Ecto neural progenitor cell (in vitro differentiated cells): Measurements from ENCODE around the gene DAND5.

Experiments
- DNase-seq: peaks from one replicate; pipeline ENCODE4 v3.0.0-alpha.2; 2018; ENCODE audit warnings: low spot score

The DAND5 gene

GRCh38 chr19:12994701-12995595, 25.6 kb downstream of the DAND5 start, which contains the start of gene NFIX:
Gene NFIX, plus strand, starts transcription at chr19:12995475. Its CDS starts 363 bp downstream, at chr19:12995838.
- peak; percentile 74 for DNase-seq

DNA sequence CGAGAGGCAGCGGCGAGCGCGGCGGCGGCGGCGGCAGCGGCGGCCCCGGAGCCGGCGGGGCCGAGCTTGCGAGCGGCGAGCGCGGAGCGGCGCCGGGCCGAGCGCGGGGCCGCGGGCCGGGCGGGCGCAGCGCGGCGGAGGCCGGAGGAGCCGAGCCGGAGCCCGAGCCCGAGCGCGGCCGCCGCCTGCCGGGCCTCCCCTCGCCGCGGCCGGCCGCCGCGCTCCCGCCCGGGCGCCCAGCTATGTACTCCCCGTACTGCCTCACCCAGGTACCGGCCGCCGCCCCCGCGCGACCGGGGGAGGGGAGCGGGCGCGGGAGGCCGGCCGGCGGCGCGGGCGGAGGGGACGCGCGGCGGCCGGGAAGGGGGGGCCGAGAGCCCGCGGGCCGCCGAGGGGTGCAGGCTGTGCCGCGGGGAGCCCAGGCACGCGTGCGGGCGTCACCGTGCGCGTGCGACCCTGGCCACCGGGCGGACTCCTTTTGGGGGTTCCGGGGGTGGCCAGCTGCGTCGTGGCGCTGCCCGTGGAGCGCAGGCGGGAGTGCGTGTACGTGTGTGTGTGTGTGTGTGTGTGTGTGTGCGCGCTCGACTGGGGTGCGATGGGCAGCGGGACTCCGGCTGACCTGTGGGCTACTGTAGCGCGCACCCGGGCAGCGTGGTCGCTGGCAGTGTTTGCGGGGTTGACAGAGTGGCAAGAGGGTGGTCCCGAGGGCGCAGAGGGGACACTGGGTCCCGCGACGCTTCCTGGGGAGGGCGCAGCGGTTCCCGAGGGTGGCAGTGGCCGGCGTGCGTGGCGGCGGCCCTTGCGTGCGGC, 26.4 kb downstream of the DAND5 start:
- no peak for DNase-seq

- DNase-seq, result peak; percentile 72
Observed at GRCh38 chr19:12996406-12997094, 27.2 kb downstream of the DAND5 start.

- no peak for DNase-seq
Observed at GRCh38 chr19:12997179-12997966, 28.0 kb downstream of the DAND5 start.

DNA sequence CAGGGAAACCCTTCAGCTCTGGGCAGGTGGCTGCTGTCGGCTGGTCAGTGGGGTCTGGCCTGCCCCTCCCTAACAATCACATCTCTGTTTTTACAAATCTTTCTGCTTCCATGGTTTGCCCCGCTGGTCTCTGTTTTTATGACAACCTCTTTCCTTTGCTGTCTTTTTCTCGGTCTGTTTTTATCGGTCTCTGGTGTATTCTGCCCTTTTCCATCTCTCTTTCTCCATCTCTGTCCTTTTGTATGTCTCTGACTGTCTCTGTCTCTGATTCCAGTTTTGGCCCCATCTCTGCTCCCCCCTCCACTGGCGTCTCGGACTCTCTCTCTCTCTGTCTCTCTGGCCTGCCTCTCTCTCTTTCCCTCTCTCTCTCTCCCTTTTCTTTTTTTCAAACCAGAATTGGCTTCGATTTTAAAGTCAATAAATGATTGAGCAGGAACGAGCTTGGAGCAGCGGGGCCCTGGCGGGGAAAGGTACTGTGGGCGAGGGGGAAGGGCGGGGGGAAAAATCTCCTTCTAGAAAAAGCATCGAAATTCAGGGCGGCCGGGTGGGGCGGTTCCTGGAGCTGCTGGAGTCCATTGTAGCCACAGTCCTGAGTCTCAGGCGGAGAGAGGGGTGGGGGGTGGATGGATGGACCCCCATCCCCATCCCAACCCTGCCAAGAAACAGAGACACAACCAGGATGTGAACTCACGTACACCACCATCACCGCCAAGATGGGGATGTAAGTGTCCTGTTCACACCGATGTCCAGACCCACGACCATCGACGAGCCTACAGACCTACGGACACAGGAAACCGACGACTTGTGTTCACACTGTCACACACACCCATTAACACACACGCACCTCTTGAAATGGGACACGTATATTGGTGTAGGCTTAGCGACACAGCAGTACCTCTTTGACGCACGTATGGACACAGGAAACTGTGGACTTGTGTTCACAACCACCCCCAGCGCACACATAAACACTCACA, 28.9 kb downstream of the DAND5 start:
- DNase-seq, result no peak

DNA sequence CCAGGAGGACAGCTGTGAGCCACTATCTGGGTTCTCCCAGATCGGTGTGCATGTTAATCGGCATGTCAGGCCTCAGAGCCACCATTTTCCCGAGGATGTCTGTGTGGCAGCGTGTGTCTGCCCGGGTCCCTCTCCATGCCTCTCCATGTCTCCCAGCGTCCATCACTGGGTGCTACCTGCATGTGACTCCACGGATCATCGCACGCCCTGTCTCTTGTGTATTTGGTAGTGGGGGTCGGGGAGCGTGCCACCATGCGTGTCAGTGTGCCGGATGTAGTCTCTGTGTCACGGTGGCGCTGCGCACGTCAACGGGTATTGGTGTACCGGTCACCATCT, 31.8 kb downstream of the DAND5 start:
- no peak for DNase-seq

- DNase-seq, result no peak
Observed at GRCh38 chr19:13001502-13002165, 32.3 kb downstream of the DAND5 start.

DNA sequence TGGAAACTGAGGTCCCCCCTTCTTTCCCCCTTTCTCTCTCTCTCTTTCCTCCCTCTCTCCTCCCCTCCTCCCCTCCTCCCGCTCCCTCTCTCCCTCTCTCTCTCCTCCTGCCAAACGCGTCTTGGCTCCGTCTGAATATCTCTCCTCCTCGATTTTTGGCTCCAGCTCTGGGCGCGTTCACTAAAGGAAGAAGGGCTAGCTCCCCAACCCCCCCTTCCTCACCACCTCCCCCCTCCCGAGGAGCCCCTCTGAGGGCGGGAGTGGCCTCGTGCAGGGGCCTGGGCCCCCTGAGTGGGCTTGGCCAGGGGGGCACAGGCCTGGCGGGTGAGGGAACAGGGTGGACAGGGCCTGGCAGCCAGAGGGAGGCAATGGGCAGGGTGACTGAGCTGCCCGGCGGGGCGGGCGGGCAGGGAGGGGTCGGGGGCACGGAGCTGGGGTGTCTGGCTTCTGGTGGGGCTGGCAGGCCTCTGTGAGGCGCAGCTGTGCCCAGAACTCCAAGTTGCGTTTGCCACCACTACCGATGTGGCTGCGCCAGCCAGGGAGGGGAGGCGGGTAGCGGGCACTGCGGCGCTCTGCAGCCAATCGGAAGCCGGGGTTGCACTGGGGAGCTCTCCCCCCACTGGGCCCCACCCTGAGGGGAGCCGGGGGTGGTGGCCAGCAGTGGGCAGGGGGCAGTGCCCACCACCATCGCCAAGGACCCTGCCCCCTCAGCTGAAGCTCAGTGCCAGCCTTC, 33.0 kb downstream of the DAND5 start:
- DNase-seq, result no peak

DNA sequence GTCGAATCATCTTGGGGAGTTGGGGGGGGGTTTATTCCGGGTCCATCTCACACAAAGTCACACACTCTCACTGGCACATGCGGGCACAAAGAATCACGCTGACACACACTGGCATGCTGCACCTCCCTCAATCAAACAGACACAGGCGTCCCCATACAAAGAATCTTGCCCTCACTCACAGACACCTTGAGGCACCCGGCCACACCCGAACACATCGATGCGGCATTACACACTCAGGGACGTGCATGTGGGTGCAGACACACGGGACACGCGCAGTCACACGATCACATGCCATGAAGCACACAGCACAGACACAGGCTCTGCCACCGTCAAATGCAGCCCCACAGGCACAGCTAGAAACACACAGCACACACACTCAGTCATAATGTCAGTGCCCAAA, 33.7 kb downstream of the DAND5 start:
- no peak for DNase-seq

GRCh38 chr19:13004273-13004672, 34.9 kb downstream of the DAND5 start:
- DNase-seq, result no peak

DNA sequence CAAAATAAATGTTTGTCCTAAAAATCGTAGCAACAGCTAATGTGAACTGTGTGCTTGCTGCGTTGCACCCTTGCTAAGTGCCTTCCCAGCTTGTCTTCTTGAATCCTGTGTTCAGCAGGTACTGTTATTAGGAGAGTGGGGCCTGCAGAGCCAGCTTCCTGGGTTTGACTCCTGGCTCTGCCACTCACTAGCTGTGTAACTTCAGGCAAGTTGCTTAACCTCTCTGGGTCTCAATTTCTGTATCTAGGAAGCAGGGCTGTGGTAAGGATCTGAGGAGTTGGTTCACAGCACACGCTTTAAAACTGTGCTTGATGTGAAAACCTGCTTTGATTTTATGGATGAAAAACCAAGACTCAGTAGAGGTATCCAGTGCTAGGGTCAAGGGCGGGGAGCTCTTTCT, 35.9 kb downstream of the DAND5 start:
- no peak for DNase-seq

GRCh38 chr19:13005861-13006370, 36.5 kb downstream of the DAND5 start:
- DNase-seq, result no peak

DNA sequence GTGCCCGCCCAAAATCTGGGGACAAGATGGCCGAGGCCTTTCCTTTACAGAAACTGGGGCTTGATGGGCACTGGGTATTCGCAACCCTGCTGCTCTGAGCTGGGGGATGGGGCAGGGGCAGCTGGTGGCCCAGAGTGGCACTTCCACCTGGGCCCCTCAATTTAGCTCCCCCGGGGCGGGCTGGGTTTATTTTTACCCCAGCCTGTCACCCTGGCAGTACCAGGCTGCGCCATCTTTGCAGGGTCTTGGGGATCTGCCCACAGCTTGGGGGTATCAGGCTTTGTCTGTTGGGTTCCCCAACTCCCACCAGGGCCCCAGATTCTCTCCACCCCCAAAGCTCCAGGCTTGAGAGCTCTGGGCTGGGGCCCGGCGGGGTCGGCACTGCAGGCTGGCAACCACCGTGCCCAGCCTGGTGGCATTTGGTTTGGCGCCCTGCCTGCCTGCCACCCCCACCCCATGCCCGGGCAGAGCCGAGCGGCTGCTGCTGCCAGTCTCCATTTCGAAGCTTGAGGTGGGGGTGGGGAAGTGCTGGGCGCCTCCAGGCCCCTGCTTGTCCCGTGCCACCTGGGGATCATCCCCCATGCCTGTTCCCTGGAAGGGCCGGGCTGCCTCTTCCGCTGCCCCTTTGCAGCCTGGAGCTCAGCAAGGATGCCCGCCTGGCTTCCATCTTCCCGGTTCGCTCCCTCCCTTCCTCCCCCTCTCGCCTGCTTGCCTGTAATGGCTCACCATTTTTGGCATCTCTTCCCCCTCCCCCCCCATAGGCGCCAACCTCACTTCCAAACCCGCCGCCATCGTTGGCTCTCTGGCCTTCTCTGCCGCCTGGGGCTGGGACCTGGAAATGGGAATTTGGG, 37.3 kb downstream of the DAND5 start:
- no peak for DNase-seq

DNA sequence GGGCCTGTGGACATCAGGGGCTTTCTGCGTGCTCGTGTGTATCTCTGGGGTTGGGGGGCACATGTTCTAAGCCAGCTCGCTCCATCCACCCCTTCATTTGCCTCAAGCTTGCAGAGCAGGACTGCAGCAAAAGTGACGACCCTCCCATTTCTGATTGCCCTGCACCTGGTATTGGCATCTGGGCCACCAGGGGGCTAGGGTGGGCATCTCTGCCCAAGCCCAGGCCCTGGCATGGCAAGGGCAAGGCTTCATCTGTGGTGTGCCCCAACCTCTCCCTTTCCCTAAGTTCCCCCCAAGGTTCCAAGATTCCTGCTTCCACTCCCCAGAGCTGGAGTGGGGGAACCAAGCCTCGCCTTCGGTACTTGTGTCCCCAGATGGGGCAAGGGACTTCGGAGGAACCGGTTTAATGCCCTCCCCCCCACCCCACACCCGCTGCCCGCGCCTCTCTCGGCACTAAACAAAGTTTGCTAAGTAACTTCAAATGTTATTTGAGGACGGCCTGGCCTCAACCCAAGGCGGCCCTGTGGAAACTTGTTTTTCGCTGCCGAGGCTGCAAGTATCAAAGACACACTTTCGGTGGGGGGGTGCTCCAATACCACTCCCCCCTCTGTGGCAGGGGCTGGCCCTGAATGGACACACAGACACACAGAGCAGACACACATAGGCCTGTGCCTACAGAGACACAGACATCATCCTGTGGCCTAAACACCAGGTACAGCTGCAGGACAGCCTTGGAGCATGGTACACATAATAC, 38.1 kb downstream of the DAND5 start:
- DNase-seq, result no peak

DNA sequence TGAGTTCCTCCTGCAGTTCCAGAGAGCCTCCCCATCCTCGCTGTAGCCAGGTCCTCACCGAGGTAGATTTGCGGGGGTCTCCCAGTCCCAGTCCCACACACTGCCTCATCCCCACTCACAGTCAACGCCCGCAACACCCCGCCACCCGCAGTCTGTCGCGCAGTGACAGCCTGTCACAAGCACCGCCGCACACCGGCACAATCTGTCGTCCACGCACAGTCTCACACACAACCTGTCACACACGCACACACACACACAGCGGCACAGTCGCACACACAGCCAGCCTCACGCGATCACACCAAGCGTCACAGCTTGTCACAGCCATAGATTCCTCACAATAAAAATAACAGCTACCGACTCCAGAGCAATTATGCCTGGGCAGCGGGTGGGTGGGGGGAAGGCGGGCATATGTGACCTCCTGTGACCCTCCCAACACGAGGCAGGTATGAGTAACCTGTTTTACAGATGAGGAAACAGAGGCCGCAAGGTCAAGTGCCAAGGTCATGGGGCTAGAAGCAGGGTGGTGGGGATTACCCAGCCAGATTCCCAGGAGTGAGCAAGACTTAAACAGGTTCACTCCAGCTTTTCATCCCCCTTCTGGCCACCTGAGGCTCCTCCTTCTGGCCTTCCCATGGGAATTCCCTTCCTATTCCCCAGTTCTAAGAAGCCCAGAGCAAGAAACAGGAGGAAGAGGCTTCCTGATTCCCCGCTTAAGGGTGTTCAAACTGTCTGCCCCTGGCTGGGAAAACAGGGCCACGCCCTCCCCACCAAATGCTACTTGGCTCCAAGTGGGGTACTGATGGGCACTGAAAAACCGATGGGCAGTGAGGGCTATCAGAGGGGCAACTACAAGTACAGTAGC, 39.8 kb downstream of the DAND5 start:
- DNase-seq, result no peak
